GM18519 (cell line): ENCODE measurements around the gene SYCP3.

Experiments used
- ATAC-seq: cut with Tn5 transposase; IDR thresholded peaks from one replicate; pipeline ENCODE4 v1.9.1; 2021; ENCODE audit warnings: mild to moderate bottlenecking, moderate library complexity; ENCODE audit not compliant: unreplicated experiment, low FRiP score

Gene SYCP3

DNA sequence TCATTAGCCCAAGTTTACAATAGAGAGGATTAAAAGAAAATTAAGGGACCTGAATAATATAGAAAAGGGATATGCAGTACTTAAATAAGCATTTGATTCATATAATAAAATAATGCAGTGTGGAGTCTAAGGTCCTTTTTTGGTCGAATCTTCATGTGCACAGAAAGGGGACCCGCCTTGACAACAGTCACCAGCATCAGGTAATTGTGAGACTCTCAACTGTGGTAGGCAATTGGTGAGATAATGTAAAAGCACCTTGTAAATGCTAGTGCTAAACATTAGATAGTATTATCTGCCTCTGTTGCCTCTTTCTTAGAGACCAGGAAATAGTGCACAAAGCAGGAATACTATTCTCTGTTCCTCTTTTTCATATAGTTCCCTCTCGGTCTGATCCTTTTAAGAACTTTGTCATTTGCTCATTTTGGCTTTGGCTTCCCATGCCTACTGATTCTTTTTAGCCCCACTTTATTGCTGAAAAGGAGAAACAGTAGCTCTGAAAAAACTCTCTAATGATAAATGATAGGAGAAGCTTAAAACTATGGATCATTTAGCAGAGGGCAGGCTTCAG lies 24.3 kb downstream of the SYCP3 start:
- ATAC-seq = no peak

DNA sequence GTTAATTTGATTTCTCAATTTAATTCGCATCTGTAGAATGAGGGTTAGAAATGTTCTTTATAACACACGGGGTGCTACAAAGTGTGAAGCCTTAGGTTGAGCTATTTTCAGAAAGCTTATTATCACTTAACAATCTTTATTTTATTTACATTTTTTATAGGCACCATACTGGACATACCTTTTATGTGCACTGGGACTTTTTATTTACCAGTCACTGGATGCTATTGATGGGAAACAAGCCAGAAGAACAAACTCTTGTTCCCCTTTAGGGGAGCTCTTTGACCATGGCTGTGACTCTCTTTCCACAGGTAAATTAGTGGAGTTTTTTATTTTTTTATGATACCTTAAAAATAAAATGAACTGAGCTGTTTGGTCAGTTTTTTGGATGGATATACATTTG lies 25.3 kb downstream of the SYCP3 start:
- no peak for ATAC-seq

DNA sequence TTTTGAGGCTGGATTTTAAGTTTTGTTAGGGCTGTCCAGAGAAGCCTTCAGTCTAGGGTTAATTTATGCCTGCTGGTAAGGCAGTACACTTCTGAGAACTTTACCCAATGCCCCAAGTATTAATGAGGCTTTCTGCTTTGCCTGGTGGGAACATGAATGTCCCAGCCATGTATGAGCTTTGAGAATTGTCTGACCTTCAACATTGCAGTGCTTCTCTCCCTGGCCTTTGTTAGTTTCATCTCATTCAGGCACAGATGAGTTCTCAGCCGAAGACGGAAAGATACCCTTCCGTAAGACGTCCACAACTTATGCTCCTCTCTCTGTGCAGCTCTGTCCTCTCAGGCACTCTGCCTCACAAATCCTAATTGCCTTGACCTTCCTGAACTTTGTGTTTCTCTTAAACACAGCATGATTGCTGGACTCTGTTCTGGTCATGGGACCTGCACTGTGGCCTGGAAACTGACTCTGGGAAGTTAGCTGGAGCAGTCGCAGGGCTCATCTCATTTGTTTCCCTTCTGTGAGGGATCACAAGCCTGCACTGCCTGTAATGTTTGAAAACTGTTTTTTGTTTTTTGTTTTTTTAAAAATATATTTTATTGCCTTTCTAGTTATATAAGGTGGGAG lies 26.1 kb downstream of the SYCP3 start:
- no peak for ATAC-seq

DNA sequence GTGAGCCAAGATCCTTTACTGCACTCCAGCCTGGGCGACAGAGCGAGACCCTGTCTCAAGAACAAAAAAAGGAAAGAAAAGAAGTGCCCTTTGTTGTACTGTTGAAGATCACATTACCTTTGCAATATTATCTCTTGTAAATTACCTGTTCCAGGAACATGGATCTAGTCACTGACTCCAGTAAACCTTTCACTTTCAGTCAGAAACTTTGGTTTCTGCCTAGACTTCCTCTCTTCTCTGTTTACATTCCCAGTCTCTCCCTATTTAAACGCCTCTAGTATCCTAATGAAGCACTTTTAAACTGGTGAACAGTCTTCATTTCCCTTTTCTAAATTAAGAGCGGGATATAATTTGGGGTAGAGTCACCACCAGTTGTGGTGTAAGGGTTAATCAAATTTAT lies 29.0 kb downstream of the SYCP3 start:
- ATAC-seq = no peak

DNA sequence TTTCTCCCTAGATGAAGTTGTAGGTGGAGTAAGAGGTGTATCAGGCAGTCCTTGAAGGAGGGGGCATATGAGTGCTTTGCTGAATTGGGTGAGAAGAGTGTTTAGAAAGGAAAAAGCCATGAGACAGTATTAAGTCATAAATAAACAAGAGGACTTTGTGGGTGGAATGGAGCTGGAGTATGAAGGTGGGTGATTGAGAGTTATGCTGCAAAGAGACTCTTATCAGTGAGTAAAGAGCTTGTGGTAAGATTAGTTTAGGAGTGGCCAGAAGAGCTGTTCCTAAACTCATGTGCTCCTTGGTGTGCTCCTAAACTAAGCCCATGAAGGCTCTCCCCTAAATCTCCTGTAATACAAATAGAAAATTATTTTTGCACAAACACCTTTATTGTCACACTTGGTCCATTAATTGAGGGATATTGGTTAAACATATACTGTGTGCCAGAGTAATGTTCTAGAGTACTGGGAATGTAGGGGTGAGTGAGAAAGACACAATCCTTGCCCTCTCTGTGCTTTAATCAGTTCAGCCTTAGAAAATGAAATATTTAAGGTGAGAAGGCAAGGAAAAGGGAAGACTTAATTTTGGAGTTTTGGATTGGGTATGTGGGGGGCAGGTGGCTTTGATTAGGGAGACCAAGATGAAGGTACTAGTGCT lies 32.0 kb downstream of the SYCP3 start:
- no peak for ATAC-seq

DNA sequence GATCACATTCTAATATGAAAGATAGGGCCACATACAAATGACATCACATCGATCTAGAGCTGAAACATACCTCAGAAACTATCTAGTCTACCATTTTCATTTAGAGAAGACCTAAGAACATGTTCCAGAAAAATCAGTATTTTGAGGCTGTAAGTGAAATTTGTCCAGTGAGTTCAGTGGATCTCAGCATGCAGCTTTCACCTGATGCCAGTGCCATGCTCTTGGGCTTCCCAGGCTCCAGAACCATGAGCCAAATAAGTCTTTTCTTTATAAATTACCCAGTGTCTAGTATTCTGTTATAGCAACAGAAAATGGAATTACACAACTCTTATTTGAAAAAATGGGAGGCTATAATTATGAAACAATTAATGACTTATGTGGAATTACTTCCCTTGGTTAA lies 32.9 kb downstream of the SYCP3 start:
- no peak for ATAC-seq

DNA sequence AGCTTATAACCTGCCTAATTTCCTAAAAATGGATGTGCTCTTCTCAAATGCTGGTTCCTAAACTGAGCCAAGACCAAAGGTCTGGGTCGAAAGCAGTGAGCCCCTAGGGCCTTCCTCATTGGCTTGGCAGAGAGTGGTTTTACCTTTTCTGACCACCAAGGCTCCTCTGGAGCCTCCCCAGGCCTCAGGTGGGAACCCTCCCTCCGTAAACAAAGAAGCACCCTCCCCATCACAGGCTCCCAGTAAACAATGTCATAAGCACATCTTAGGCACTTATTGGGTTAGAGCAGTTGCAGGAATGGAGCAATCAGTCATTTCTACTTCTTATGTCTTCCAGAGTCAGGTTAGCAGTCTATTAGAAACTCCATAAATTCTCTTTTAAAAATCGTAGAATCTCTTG lies 35.8 kb downstream of the SYCP3 start:
- ATAC-seq = no peak

DNA sequence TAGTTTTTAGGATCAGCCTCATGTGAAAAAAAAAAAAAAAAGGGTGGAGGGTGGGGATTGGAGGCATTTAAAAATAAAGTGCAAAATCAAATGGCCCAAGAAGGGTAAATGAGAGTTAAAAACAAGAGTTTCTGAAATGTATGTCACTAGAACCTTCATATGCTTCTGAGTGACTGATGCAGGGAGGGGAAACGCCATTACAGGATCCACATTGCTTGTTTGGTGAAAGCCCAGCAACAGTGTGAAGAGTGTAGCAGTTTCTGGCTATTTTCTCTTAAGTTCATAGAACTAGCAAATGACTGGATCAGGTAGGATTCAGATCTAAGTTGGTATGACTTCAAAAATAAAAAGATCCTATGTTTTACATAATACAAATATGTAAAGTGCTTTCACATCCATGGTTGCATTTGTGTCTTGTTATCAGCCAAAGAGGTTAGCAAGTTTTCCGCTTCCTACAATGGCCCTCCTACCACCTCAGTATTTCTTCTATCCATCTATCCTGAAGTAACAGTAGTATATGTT lies 38.9 kb downstream of the SYCP3 start:
- no peak for ATAC-seq

DNA sequence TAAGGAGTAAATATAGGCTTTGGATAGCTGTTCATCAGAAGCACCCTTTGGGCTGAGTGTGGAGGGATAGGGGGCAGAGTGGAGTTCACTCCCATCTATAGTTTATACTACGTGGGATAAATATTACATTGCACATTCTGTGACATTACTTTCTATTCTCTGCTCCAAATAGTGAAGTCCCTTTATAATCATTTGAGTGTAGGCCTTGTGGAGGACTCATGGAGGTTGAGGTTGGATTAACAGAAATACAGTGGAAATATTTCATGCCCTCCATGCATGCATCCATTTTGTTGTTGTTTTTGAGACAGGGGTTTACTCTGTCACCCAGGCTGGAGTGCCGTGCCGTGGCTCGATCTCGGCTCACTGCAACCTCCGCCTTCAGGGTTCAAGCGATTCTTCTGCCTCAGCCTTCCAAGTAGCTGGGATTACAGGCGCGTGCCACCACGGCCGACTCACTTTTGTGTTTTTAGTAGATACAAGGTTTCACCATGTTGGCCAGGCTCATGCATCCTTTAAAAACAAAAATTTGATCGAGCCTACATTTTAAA lies 40.4 kb downstream of the SYCP3 start:
- no peak for ATAC-seq

DNA sequence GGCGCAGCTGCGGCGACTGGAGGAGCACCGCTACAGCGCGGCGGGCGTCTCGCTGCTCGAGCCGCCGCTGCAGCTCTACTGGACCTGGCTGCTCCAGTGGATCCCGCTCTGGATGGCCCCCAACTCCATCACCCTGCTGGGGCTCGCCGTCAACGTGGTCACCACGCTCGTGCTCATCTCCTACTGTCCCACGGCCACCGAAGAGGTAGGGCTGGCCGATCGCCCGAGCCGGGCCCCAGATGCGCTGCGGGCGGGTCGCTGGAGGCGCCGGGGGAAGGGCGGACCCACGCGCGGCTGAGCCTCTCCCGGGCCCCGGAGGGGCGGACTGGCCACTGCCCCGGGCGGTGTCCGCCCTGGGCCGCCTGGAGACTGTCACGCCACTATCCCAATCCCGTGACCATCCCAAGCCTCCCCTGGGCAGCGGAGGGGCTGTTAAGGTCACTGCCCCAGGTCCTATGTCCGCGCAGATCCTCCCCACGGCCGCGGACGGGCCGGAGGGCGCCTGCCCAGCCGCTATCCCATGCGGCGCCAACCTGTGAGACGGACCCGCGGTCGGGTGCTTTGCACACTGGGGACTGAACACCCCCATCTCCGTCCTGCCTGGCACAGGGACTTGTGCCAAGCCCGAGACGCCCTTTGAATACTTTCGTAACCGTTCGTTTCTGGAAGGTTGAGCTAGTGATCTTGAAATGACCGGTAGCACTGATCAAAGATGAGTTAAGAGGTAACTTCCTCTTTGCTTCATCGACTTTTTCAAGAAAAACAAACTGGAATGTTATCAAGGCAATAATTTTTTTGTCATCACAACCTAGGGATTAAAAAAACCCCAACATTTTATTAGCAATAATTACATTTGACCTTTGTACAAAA lies 41.1 kb downstream of the SYCP3 start:
- ATAC-seq = peak; percentile 10

DNA sequence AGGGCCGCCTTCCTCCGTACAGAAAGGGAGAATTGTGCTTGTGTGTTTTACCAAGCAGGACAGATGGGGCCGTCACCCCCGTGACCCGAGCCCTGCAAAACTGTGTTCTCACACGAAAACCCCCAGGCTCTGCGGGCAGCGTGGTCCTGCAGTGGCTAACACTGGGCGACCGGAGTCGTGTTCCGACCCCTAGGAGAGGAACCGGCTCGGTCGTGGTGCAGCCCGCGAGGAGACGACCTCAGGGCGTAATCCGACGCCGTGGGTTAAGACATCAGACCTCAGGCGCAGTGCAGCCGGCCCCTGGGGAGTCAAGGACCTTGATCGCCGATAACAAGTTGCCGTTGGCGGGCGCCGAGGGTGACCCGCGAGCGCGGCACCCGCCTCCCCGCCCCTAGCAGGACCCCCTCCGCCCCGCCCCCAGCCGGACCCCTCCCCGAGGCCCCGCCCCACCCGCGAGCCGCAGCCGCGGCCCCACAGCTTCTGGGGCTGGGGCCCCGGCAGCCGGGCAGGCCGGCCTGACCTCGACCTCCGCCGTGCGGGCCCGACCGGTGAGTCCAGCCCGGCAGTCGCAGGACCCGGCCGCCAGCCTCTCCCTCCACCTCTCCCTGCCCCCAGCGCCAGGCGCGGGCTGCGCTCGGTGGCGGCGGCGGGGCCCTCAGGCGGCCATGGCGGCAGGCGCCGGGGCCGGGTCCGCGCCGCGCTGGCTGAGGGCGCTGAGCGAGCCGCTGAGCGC lies 41.9 kb downstream of the SYCP3 start, which contains the start of gene CHPT1:
Gene CHPT1 (plus strand): TSS at position 444 of the 733 bp plus-strand sequence. CDS start 222 bp downstream, at position 666.
- peak; percentile 45 for ATAC-seq

DNA sequence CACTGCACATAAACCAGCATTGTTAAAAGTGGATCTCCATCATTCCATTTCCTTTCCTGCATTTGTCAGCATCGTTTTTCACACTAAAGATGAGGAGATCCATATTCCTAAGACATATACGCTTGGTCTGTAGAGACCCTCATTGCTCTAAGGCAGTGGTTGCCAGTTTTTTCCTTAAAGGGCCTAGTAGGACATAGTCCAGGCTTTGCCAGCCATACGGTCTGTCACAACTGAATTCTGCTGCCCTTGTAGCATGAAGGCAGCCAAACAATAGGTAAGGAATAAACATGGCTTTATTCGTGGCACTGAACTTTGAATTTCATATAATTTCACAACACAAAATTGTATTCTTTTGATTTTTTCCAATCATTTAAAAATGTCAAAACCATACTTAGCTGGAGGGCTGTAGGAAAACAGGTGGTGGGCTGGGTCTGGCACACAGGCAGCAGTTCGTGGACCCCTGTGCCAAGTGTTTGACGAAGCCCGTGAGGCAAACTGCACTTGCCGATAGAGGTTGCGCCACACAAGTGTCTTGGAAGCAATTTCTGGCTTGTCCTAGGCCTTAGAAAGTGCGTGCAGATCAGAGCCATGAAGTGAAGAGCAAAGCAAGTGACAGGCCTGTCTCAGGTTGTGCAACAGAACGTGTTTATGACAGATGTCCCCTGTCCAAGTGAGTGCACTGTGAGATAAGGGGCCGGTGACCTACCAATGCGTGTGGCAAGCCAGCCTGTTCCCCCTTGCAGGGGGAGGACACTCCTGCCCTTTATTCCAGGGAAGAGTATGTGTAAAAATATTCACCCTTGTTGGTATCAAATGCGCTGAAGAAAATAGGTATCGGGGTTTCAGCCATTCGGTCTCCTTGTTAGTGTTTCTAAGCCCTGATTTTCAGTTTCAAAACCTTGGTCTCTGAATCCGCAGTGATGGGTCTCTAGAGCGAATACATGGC lies 42.7 kb downstream of the SYCP3 start:
- peak; percentile 18 for ATAC-seq

DNA sequence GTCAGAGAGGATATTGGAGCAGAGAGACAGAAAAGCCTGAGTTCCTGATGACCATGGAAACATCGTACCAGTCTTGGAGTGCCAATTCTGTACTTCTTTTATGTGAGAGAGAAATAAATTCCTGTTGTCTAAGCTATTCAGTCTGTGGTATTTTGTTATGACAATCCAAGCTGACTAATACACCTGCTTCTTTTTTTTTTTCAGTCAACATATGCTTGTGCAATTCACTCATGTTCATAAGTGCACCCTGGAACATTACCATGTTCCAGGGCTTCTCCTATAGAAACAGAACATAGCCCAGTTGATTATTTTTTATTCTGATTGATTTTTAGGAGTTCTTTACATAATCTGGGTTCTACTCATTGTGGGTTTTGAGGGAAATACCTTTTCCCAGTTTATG lies 43.6 kb downstream of the SYCP3 start:
- ATAC-seq = no peak

DNA sequence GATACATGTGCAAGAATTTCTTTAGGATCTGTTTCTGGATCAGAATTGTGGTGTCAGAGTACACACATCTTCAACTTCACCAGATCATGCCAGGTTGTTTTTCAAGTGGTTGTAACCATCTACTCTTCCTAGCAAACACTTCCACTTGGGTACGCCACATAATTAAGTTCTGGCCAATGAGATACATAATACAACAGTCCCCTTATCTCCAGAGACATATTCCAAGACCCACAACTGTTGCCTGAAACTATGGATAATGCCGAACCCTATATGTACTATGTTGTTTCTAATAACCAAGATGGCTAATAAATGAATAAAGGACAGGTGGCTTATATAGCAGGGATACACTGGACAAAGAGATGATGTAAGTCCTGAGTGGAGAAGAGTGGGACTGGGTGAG lies 44.3 kb downstream of the SYCP3 start:
- no peak for ATAC-seq

DNA sequence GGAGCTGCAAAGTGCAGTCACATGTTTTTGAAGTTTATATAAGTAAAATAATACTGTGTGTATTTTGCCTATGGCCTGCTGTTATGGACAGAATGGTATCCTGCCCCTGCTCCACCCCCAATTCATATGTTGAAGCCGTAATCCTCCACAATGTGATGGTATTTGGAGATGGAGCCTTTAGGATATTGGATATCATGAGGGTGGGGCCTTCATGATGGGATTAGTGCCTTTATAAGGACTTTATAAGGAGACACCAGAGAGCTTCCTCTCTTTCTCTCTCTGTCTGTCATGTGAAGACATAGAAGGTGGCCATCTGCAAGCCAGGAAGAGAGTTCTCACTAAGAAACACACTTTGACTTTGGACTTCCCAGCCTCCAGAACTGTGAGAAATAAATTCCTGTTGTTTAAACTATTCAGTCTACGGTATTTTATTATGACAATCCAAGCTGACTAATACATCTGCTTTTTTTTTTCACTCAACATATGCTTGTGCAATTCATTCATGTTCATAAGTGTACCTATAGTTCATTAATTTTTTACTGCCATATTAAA lies 44.9 kb downstream of the SYCP3 start:
- no peak for ATAC-seq

DNA sequence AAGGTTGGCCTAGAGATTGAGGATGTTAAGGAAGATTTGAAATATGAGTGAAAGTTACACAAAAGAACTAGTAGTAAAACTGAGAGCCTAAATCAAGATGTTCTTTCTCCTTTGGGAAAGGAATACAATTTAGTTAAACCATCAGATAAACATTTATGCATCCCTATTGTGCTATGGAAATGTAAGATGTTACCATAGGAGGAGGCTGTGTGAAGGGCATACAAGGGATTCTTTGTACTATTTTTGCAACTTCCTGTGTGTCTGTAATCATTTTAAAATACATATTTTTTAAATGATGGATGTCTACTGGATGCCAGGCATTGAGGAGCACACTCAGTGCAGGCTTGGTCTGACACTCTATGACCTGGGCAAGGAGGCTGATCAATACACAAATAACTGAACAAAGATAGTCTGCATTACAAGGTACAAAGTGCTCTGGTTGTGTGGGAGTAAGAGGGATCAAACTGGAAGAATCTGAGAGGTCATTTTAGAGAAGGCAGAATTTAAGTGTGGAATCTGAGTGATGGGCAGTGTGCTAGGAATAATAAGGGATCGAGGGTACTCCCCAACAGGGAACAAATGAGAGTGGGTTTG lies 47.7 kb downstream of the SYCP3 start:
- no peak for ATAC-seq

DNA sequence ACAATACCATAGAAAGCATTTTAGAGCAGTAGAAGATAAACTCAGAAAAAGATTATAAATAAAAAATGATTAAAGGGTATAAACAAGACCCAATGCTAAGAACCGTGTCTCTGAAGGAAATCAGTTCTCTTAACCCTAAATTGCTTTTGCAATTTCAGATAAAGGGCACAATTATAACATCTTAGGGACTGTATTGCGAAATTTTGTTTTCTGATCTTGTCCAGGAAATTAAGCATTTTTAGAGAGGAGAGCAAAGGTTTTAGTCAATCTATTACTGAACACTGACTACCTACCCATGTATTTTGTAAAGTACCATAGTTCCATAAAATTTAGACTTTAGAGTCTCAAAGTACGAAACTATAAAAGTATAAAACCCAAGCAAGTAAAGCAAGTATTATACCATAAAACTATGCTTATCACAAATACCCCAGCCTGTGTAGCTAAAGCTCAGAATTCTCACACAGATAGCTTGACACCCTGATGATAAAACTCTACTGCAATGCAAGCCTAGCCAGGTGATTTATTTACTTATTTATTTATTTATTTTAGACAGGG lies 48.6 kb downstream of the SYCP3 start:
- ATAC-seq = no peak

DNA sequence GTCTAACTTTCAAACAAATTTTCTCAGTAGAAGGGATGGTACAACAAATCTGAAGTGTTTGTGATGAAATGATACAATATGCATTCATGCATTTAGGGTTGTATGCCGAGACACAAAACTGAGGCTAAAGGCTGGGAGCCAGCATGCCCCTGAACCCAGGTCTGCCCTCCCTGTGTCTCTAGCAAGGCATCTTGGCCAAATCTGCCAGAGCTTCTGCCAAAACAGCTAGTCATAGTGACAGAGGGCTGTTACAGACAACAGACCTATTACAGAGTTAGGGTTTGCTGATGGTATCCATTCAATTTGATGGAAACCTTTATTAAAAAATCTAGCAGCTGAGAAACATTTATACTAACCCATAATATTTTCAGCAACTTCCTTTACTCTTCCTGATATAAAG lies 53.1 kb downstream of the SYCP3 start:
- ATAC-seq = no peak
